Neural progenitor cell (in vitro differentiated cells): Measurements from ENCODE around the gene KPNA1.

Experiments used
- CTCF ChIP-seq: fragments of 200-600 bp; sonication (generic); IDR thresholded peaks from 2 replicates; pipeline ENCODE4 v1.5.1; 2017; ENCODE audit warnings: antibody characterized with exemption, mild to moderate bottlenecking
- EZH2phosphoT487 ChIP-seq: fragments of 200-600 bp; sonication (generic); IDR thresholded peaks from 2 replicates; pipeline ENCODE4 v1.6.1; 2017; ENCODE audit warnings: antibody characterized with exemption

- no peak for TF ChIP-seq CTCF
- TF ChIP-seq EZH2phosphoT487: no peak
These were observed 48.4 kb upstream of the KPNA1 start for GRCh38 chr3:122562923-122563716.
